NCI-H226 (cell line): ENCODE data around the gene LIMS2.

Source experiments
- DNase-seq: peaks from one replicate; pipeline ENCODE4 v3.0.0-alpha.2; 2015

LIMS2 gene

GRCh38 chr2:127656569-127657231 is 18.6 kb downstream of the LIMS2 start:
- DNase-seq = no peak

GRCh38 chr2:127655209-127656073 is 19.9 kb downstream of the LIMS2 start:
- DNase-seq = no peak

GRCh38 chr2:127654838-127655175 is 20.5 kb downstream of the LIMS2 start:
- no peak for DNase-seq

GRCh38 chr2:127654084-127654837 is 21.1 kb downstream of the LIMS2 start:
- DNase-seq = no peak

GRCh38 chr2:127653421-127654083 is 21.8 kb downstream of the LIMS2 start:
- DNase-seq = no peak

GRCh38 chr2:127652786-127653357 is 22.5 kb downstream of the LIMS2 start:
- DNase-seq = no peak

GRCh38 chr2:127651971-127652550 is 23.3 kb downstream of the LIMS2 start:
- no peak for DNase-seq

- no peak for DNase-seq
Observed at GRCh38 chr2:127651381-127651809, 23.9 kb downstream of the LIMS2 start.

- no peak for DNase-seq
Observed at GRCh38 chr2:127650785-127651380, 24.4 kb downstream of the LIMS2 start.

GRCh38 chr2:127650041-127650784 is 25.1 kb downstream of the LIMS2 start:
- no peak for DNase-seq

- DNase-seq = peak; percentile 46
Observed at GRCh38 chr2:127649684-127650040, 25.7 kb downstream of the LIMS2 start.

- DNase-seq = no peak
Observed at GRCh38 chr2:127649100-127649611, 26.2 kb downstream of the LIMS2 start.

- DNase-seq = no peak
Observed at GRCh38 chr2:127648321-127648720, 27.0 kb downstream of the LIMS2 start.

- no peak for DNase-seq
Observed at GRCh38 chr2:127647242-127648190, 27.8 kb downstream of the LIMS2 start.

GRCh38 chr2:127646487-127647241 is 28.7 kb downstream of the LIMS2 start:
- DNase-seq = no peak

GRCh38 chr2:127645395-127646291 is 29.7 kb downstream of the LIMS2 start, which contains the start of gene GPR17:
GPR17 (plus strand) TSS chr2:127646153; CDS start chr2:127650736, 4,583 bp downstream.
- DNase-seq = no peak

- DNase-seq = no peak
Observed at GRCh38 chr2:127645026-127645394, 30.3 kb downstream of the LIMS2 start.
